Heart left ventricle (tissue), 13 donors: ENCODE measurements around the gene ACTN2.

ENCODE experiments used
- CTCF ChIP-seq, 12 donors: fragments of 200-600 bp; sonication (generic) in 4 of 12; IDR thresholded peaks; one replicate each; pipeline versions ENCODE4 v1.5.0 to v1.8.0; 2018 to 2022; ENCODE audit warnings: antibody characterized with exemption in 12 of 12, mild to moderate bottlenecking in 5 of 12
- POLR2A ChIP-seq, 2 donors: fragments of 450-650 bp; IDR thresholded peaks; one replicate each; pipeline ENCODE4 v1.6.1; 2017; ENCODE audit warnings: antibody characterized with exemption in 2 of 2, mild to moderate bottlenecking in 2 of 2, moderate library complexity in 2 of 2
- donor health status: ischemic (EF 13 %, LVEDD 7.1; RV severe dilation, severe dysfunction).
- donor health status: DM: no; HTN: yes; CAD: no.
- donor health status: DM: no; HTN: no; CAD: no.
- donor health status: ischemic (EF 25% LVEDD 6.9; RV normal size, moderate dysfunction).
- donor health status: ischemic (EF 25% LVEDD 5.7; RV mildly dilated, moderate dysfunction).
- donor health status: ischemic (EF 35%, LVEDD 5.7; RV mildly dilated, moderate dysfunction).
- donor health status: nonischemic (EF 11% LVEDD 7.7; RV severe dilation, severe dysfunction).
- donor health status: DM: yes; HTN: yes; CAD: no.
- donor health status: PGD.
- donor health status: ischemic (EF 29% LVEDD 5.4; RV normal size, mild dysfunction).
- donor health status: nonischemic (EF 23%, LVEDD 6.1; RV moderate dilation, normal function).

- TF ChIP-seq CTCF (IDR thresholded peaks at IDR 0.05): no peak
- no peak for TF ChIP-seq POLR2A (IDR thresholded peaks at IDR 0.05)
Measured at GRCh38 chr1:236702791-236703394, 16.6 kb downstream of the ACTN2 start.
